Measurements from ENCODE around the gene USP32.

USP32 gene

DNA sequence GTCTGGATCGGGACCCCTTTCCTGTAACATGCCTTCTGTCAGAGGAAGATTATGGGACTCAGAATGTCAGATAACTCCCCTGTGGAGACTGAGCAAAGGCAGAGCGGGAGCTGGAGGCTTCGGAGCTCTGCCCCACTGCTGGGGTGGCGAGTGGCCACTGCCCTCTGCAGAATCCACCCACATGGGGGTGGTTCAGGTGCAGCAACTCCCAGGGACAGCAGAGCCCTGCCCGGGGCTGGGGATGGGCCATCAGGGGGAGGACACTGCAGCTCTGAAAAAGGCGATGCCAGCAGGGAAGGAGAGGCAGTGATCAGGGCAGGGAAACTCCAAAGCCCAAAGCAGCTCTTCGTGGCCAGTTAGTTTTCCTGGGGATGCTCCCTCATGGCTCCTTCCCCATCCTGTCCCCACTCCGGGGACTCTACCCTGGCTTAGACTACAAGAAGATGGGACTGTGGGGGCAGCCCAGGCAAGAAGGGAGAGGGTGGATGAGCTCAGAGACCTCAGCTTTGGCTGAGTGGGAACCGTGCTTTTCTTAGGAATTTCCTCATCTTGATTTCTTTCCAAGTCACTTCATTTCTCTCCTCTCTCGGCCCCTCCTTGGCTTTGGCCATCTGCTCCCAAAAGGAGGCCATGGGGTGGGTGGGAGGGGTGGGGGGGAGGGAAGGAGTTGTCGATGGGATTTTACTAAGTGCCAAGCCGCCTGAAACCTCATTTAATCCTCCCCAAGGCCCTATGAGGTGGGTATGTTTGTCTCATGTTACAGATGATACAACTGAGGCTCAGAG is 238.1 kb downstream of the USP32 start:
- DNase-seq, result no peak
- Mint-ChIP-seq H3K9me3 (no peaks in the 10 kb centered on the region), H3K27ac (no peak overlapping the region), H3K27me3 (ENCODE audit: low read depth, poor library complexity) (peaks cover 90% of the 10 kb centered on the region), H3K4me1 (peaks cover 32% of the 10 kb centered on the region), H3K4me3 (no peak overlapping the region), H3K36me3 (ENCODE audit: low read depth) (no peaks in the 10 kb centered on the region)
- TF ChIP-seq, protein P1, sequence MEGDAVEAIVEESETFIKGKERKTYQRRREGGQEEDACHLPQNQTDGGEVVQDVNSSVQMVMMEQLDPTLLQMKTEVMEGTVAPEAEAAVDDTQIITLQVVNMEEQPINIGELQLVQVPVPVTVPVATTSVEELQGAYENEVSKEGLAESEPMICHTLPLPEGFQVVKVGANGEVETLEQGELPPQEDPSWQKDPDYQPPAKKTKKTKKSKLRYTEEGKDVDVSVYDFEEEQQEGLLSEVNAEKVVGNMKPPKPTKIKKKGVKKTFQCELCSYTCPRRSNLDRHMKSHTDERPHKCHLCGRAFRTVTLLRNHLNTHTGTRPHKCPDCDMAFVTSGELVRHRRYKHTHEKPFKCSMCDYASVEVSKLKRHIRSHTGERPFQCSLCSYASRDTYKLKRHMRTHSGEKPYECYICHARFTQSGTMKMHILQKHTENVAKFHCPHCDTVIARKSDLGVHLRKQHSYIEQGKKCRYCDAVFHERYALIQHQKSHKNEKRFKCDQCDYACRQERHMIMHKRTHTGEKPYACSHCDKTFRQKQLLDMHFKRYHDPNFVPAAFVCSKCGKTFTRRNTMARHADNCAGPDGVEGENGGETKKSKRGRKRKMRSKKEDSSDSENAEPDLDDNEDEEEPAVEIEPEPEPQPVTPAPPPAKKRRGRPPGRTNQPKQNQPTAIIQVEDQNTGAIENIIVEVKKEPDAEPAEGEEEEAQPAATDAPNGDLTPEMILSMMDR (IDR thresholded peaks at IDR 0.05), result no peak

DNA sequence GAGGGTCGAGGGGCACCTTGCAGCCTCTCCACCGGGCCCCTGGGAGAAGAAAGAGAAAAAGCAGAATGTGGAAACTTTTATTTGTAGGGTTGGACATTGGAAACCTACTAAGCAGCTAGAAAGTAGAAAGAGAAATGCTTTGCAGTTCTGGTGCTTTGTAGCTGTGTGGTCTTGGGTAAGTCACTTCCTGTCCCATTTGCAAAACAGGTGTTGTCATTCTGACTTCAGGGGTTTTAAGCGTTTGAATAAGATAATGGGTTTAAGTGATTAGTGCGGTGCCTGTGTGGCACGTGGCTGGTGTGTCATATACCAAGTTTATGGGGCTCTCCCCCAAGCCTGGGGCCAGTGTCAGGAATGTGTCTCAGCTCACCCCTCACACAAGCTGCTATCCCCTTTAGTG is 240.6 kb downstream of the USP32 start:
- Mint-ChIP-seq H3K27me3 (ENCODE audit: low read depth, poor library complexity) (peaks cover 92% of the 10 kb centered on the region), H3K9me3 (no peaks in the 10 kb centered on the region), H3K4me1 (peaks cover 35% of the 10 kb centered on the region), H3K36me3 (ENCODE audit: low read depth) (no peaks in the 10 kb centered on the region), H3K4me3 (peak overlapping the region; percentile 56), H3K27ac (no peak overlapping the region)
- DNase-seq, result no peak
- TF ChIP-seq, protein P1 (IDR thresholded peaks at IDR 0.05), result no peak

DNA sequence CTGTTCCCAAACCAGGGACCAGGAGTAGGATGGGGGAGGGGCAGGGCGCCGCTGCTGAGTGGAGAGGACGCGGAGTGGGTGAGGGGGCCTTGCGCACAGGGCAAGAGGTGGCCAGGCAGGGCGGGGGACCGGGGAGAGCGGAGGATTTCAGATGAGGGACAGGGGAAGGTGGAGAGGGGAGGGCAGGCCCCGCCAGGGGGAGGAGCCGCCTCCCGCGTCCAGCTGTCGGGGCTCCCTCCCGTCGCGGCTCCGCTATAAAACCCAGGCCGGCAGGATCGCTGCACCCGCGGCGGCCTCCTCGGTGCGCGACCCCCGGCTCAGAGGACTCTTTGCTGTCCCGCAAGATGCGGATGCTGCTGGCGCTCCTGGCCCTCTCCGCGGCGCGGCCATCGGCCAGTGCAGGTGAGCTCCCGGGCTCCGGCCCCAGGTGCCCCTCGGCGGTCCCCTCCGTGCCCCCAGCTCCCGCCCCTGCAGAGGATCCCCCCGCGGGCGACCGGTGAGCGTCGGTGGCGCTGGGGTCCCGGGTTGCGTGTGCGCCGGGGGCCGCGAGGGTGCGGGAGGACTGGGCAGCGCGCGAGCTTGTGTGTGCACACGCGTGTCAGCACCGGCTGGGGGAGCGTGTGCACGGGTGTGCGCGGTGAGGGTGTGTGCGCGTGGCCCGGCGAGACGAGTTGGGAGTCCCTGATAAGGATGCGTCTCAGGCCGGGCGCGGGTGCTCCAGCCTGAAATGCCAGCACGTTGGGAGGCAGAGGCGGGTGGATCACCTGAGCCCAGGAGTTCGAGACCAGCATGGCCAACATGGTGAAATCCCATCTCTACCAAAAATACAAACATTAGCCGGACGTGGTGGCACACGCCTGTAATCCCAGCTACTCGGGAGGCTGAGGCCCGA is 242.0 kb downstream of the USP32 start, which contains the start of gene CA4:
CA4 (plus strand) TSS at position 283 of the 892 bp plus-strand sequence; CDS start at position 345, 62 bp downstream.
- Mint-ChIP-seq H3K27ac (no peak within 1 kb of the TSS), H3K9me3 (no peaks in the 10 kb centered on the region), H3K4me1 (peaks cover 38% of the 10 kb centered on the region), H3K36me3 (ENCODE audit: low read depth) (no peaks in the 10 kb centered on the region), H3K27me3 (ENCODE audit: low read depth, poor library complexity) (peaks cover 98% of the 10 kb centered on the region), H3K4me3 (peak within 1 kb of the TSS; percentile 68)
- DNase-seq, result peak; percentile 62
- TF ChIP-seq, protein P1 (IDR thresholded peaks at IDR 0.05), result no peak

DNA sequence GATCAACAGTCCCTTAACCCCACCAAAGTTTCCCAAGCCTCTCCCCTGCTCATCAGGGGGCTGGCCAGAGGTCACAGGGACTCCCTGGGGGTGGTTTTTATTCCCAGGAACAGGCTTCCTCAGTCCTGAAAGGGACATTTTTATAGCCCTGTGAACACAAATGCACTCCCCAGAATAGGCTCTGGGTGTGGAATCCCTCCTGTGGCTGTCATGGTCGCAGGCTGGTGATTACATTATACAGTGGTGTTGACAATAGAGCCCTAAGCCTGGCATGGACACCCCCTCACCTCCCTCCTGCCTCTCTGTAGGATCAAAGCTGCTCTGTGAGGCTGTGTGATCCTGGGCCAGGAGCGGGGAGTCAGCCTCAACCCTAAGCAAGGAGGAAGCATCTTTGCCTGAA is 243.6 kb downstream of the USP32 start:
- Mint-ChIP-seq H3K9me3 (no peaks in the 10 kb centered on the region), H3K4me3 (no peak overlapping the region), H3K36me3 (ENCODE audit: low read depth) (no peaks in the 10 kb centered on the region), H3K27me3 (ENCODE audit: low read depth, poor library complexity) (peaks cover 100% of the 10 kb centered on the region), H3K27ac (no peak overlapping the region), H3K4me1 (peaks cover 40% of the 10 kb centered on the region)
- TF ChIP-seq, protein P1 (IDR thresholded peaks at IDR 0.05), result no peak
- no peak for DNase-seq

DNA sequence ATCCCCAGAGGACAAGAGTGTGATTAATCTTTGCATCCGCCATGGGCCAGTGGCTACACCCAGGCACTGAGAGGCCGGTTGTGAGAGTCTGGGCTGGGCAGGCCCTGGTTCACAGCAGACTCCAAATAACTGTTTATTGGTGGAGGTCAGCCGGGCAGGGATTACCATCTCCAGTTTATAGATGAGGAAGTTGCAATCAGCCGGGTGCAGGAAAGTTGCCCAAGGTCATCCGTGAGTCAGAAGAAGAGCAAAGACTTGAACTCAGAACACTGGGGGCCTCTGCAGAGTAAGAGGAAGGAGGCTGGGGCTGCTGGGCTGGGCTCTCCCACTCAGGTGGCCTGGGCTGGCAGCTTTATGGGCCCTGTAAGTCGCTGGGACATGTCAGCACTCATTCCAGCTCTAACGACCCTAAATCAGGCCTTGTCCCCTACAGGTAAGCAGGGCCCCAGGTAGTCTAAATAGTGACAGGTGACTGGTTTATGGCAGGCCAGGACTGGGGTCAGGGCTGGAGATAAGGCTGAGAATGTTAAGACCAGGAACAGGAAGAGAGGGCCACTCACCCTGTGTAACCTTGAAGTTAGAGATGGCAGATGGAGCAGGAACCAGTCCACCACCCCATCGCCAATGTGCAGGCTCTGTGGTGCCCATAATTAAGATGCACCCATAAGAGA is 244.2 kb downstream of the USP32 start:
- peaks cover 46% of the 10 kb centered on the region for H3K4me1 Mint-ChIP-seq
- no peak for DNase-seq
- H3K27ac Mint-ChIP-seq, result no peak overlapping the region
- H3K4me3 Mint-ChIP-seq, result no peak overlapping the region
- H3K36me3 Mint-ChIP-seq (ENCODE audit: low read depth), result no peaks in the 10 kb centered on the region
- peaks cover 100% of the 10 kb centered on the region for H3K27me3 Mint-ChIP-seq (ENCODE audit: low read depth, poor library complexity)
- TF ChIP-seq, protein P1 (IDR thresholded peaks at IDR 0.05), result no peak
- no peaks in the 10 kb centered on the region for H3K9me3 Mint-ChIP-seq

All from nephron progenitor cell (in vitro differentiated cells).